Heart right ventricle (tissue), 16 donors: ENCODE results near the gene SELL. TPM values are rescaled to one million over a fixed set of nuclear protein-coding genes. Genes with fewer than 3 reads are reported as not detected.
"Not testable (repeated sequence)": the region's sequence is repeated elsewhere in the genome, so short reads cannot be mapped to it uniquely, and the experiment has no call there.

Experiments
- ATAC-seq, 8 donors: fragments of 200-7000 bp; cut with Tn5 transposase; one replicate each; pipeline ENCODE4 v1.9.1; 2020; ENCODE audit warnings: mild to moderate bottlenecking in 8 of 8, moderate library complexity in 8 of 8, moderate number of reproducible peaks in 1 of 8
- DNase-seq, 2 donors: peaks; one replicate each; pipeline ENCODE4 v3.0.0-alpha.2; 2020
- H3K27ac ChIP-seq, 10 donors: fragments of 200-600 bp; sonication (generic) in 2 of 10; one replicate each; pipeline versions ENCODE4 v1.5.0 to v1.8.0; 2020 to 2022; ENCODE audit warnings: mild to moderate bottlenecking in 3 of 10
- H3K27me3 ChIP-seq, 7 donors: fragments of 200-600 bp; one replicate each; pipeline ENCODE4 v1.8.0; 2021 to 2022; ENCODE audit warnings: mild to moderate bottlenecking in 2 of 7
- H3K36me3 ChIP-seq, 9 donors: fragments of 200-600 bp; sonication (generic) in 1 of 9; one replicate each; pipeline versions ENCODE4 v1.5.0 to v1.8.0; 2020 to 2022; ENCODE audit warnings: mild to moderate bottlenecking in 2 of 9
- H3K4me1 ChIP-seq, 9 donors: fragments of 200-600 bp; sonication (generic) in 1 of 9; one replicate each; pipeline versions ENCODE4 v1.5.0 to v1.8.0; 2020 to 2022; ENCODE audit warnings: mild to moderate bottlenecking in 4 of 9
- H3K4me3 ChIP-seq, 10 donors: fragments of 200-600 bp; sonication (generic) in 2 of 10; one replicate each; pipeline versions ENCODE4 v1.5.0 to v1.8.0; 2020 to 2022; ENCODE audit warnings: mild to moderate bottlenecking in 7 of 10, moderate library complexity in 2 of 10
- H3K9me3 ChIP-seq, 11 donors: fragments of 200-600 bp in 10 of 11; sonication (generic) in 2 of 11; one replicate each; pipeline versions ENCODE4 v1.5.0 to v1.8.0; 2013 to 2022; ENCODE audit warnings: mild to moderate bottlenecking in 2 of 11, control low read depth in 1 of 11, moderate library complexity in 1 of 11
- WGBS, 2 donors: extraction: QIAGEN DNeasy Blood & Tissue Kit; methylation state at CpG; one replicate each; pipeline ENCODE4 v1.1.7; 2013; ENCODE audit warnings: inconsistent platforms in 1 of 2; 5-methylcytosine and 5-hydroxymethylcytosine counted together
- intact Hi-C, 10 donors: fragments of 100-400 bp; cut with DNase I; formaldehyde crosslinking; loops; one replicate each; pipeline versions ENCODE4 v1.11.1 to v1.14.2; 2022
- polyA plus RNA-seq, 2 donors: library from polyadenylated mRNA; stranded (reverse); fragments of 200-250 nt; gene quantifications; one replicate each; pipeline ENCODE4 v1.2.3, GENCODE V29; 2013
- total RNA-seq, 10 donors: library from RNA; stranded (reverse); fragmentation: NEBNext Ultra II Directional in 3 of 10; extraction: Animal tissue kit (Norgen Biotek cat#: 25700) in 3 of 10; gene quantifications; one replicate each; pipeline versions ENCODE4 v1.2.1 to v1.2.4, GENCODE V29; 2021 to 2023
- TF ChIP-seq, protein P1 (sequence below), 9 donors: fragments of 200-600 bp; sonication (generic) in 2 of 9; IDR thresholded peaks; one replicate each; pipeline versions ENCODE4 v1.5.0 to v1.8.0; 2021 to 2022; ENCODE audit warnings: antibody characterized with exemption in 9 of 9, mild to moderate bottlenecking in 5 of 9, moderate library complexity in 1 of 9
- donor health status: Arrhythmogenic right ventricular cardiomyopathy.
- donor health status: ischemic (EF 13 %, LVEDD 7.1; RV severe dilation, severe dysfunction).
- donor health status: healthy with polysubstance abuse.
- donor health status: DM: no; HTN: yes; CAD: no.
- donor health status: DM: no; HTN: no; CAD: no.
- donor health status: ischemic (EF 25% LVEDD 6.9; RV normal size, moderate dysfunction).
- donor health status: ischemic (EF 25% LVEDD 5.7; RV mildly dilated, moderate dysfunction).
- donor health status: healthy.
- donor health status: DM: yes; HTN: yes; CAD: no.
- donor health status: Ischemic cardiomyopathy.
- donor health status: ischemic (EF 35%, LVEDD 5.7; RV mildly dilated, moderate dysfunction).
- donor health status: nonischemic (EF 11% LVEDD 7.7; RV severe dilation, severe dysfunction).
- donor health status: DM: yes; HTN: yes; CAD: no.
- donor health status: PGD.
- donor health status: ischemic (EF 29% LVEDD 5.4; RV normal size, mild dysfunction).
- donor health status: nonischemic (EF 23%, LVEDD 6.1; RV moderate dilation, normal function).

SELL gene
- total and polyA plus RNA-seq, 12 donors: 0.59 to 8.5 (median 1.6) TPM

DNA sequence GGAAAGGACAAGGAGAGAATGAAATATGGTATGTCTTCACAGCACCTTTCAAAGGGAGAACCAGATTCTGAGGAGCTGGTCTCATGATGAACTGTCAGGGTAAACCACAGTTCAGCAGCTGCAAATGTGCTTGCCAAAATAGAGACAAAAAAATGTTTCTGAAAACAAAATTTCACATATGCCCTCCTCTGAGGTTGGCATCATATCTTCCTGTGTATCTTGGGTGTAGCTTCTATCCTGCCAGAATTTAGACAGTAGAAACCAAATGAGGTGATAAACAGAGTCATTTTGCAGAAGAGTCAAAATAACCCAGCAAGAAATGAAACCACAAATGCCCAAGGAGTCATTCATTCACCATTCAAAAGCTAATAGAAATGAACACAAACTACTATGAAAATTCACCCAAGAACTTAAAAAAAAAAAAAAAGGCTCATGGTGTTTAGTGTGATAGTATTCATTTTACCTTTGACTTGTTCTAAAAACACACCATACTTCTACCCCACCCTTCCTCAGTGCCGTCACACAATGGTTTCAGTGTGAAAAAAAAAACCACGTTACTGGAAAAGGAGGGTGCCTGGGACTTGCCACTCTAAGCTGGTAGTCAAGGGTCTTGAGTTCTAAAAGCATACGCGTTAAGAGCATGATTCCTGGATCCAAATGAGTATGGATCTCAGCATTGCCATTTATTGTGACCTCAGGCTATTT lies 18.5 kb downstream of the SELL start:
- peak overlapping the region in 1 of 10 donors; percentile 67 for H3K27ac ChIP-seq
- intact Hi-C loops: no loop called here
- 77 to 80% methylated on average over 4 of the region's 4 CpGs for WGBS, 2 donors
- peaks cover 0 to 76% (median 0%) of the 10 kb centered on the region in 9 donors for H3K4me1 ChIP-seq
- no peak overlapping the region for H3K4me3 ChIP-seq
- H3K27me3 ChIP-seq: peaks cover 0 to 10% (median 0%) of the 10 kb centered on the region in 7 donors
- TF ChIP-seq, protein P1, sequence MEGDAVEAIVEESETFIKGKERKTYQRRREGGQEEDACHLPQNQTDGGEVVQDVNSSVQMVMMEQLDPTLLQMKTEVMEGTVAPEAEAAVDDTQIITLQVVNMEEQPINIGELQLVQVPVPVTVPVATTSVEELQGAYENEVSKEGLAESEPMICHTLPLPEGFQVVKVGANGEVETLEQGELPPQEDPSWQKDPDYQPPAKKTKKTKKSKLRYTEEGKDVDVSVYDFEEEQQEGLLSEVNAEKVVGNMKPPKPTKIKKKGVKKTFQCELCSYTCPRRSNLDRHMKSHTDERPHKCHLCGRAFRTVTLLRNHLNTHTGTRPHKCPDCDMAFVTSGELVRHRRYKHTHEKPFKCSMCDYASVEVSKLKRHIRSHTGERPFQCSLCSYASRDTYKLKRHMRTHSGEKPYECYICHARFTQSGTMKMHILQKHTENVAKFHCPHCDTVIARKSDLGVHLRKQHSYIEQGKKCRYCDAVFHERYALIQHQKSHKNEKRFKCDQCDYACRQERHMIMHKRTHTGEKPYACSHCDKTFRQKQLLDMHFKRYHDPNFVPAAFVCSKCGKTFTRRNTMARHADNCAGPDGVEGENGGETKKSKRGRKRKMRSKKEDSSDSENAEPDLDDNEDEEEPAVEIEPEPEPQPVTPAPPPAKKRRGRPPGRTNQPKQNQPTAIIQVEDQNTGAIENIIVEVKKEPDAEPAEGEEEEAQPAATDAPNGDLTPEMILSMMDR (IDR thresholded peaks at IDR 0.05): no peak
- ATAC-seq: no peak
- peaks cover 0 to 4% (median 0%) of the 10 kb centered on the region in 9 donors for H3K36me3 ChIP-seq
- no peaks in the 10 kb centered on the region for H3K9me3 ChIP-seq
- no peak for DNase-seq

DNA sequence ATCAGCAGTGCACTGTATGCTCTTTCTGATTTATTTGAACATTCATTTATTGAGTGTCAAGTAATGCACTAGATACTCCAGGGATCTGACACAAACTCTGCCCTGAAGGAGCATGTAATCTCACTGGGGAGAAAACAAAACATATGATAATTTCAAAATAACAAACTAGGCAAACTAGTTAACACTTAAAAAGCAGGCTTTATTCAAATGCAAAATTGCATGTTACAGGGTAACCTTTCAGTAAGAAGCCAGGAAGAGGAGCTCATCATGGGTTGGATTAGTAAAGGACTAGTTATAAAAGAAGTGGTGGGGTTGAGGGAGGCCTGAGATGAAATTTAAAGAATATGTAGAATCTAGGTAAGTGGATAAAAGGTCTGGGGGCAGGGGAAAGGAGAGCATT lies 20.9 kb downstream of the SELL start:
- Histone ChIP-seq H3K4me3 (no peak overlapping the region), H3K36me3 (peaks cover 0 to 4% (median 0%) of the 10 kb centered on the region in 9 donors), H3K27ac (no peak overlapping the region), H3K4me1 (peaks cover 0 to 53% (median 0%) of the 10 kb centered on the region in 9 donors), H3K9me3 (no peaks in the 10 kb centered on the region), H3K27me3 (peaks cover 0 to 13% (median 0%) of the 10 kb centered on the region in 7 donors)
- DNase-seq (no peak), ATAC-seq (no peak)
- intact Hi-C loops: no loop called here
- TF ChIP-seq, protein P1 (IDR thresholded peaks at IDR 0.05): no peak

DNA sequence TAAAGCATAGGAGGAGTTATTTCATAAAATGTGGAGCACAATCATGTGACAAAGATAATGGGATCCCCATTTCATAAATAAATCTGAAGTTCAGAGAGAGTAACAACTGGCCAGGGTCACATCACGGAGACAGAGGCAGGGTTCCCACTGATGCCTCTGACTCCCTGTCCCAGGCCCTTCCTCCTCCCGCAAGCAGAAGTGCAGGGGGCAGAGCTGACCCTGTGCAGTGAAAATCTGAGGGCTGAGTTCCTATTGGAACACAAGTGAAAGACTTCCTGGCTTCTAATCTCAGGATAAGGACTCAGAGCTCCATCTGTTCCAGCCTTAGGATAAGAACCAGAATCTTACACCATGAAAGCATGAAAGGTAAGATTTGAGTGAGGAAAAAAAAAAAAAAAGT lies 22.0 kb downstream of the SELL start:
- Histone ChIP-seq H3K27ac (no peak overlapping the region), H3K4me3 (no peak overlapping the region), H3K9me3 (no peaks in the 10 kb centered on the region), H3K27me3 (peaks cover 0 to 15% (median 0%) of the 10 kb centered on the region in 7 donors), H3K36me3 (peaks cover 0 to 4% (median 0%) of the 10 kb centered on the region in 9 donors), H3K4me1 (peaks cover 0 to 42% (median 0%) of the 10 kb centered on the region in 9 donors)
- ATAC-seq (no peak), DNase-seq (no peak)
- intact Hi-C loops: no loop called here
- WGBS, 2 donors: 54 to 58% methylated on average over 2 of the region's 2 CpGs
- TF ChIP-seq, protein P1 (IDR thresholded peaks at IDR 0.05): no peak

DNA sequence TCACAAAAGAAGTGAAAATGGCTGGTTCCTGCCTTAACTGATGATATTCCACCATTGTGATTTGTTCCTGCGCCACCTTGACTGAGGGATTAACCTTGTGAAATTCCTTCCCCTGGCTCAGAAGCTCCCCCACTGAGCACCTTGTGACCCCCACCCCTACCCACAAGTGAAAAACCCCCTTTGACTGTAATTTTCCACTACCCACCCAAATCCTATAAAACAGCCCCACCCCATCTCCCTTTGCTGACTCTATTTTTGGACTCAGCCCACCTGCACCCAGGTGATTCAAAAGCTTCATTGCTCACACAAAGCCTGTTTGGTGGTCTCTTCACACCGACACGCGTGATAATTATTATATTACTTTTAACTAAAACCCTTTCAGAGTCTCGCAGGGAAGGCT lies 23.0 kb downstream of the SELL start:
- H3K36me3 ChIP-seq, H3K27ac ChIP-seq, DNase-seq, H3K9me3 ChIP-seq, ATAC-seq, H3K4me3 ChIP-seq, intact Hi-C loops: not testable (repeated sequence)
- WGBS, 2 donors: 95 to 99% methylated on average over 5 of the region's 5 CpGs
- peaks cover 0 to 32% (median 0%) of the 10 kb centered on the region in 9 donors for H3K4me1 ChIP-seq
- peaks cover 0 to 23% (median 4%) of the 10 kb centered on the region in 7 donors for H3K27me3 ChIP-seq

DNA sequence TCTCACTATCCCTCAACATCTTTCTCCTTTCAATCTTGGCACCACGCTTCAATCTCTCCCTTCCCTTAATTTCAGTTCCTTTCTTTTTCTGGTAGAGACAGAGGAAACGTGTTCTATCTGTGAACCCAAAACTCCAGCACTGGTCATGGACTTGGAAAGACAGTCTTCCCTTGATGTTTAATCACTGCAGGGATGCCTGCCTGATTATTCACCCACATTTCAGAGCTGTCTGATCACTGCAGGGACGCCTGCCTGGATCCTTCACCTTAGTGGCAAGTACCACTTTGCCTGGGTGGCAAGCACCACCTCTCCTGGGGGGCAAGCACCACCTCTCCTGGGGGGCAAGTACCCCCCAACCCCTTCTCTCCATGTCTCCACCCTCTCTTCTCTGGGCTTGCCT lies 27.8 kb downstream of the SELL start:
- H3K4me1 ChIP-seq: peaks cover 0 to 10% (median 0%) of the 10 kb centered on the region in 9 donors
- 76% methylated on average over 3 of the region's 3 CpGs for WGBS, 2 donors
- peaks cover 0 to 53% (median 23%) of the 10 kb centered on the region in 7 donors for H3K27me3 ChIP-seq

DNA sequence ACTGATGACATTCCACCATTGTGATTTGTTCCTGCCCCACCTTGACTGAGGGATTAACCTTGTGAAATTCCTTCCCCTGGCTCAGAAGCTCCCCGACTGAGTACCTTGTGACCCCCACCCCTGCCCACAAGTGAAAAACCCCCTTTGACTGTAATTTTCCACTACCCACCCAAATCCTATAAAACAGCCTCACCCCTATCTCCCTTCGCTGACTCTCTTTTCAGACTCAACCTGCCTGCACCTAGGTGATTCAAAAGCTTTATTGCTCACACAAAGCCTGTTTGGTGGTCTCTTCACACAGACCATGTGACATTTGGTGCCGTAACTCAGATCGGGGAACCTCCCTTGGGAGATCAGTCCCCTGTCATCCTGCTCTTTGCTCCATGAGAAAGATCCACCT lies 28.3 kb downstream of the SELL start:
- H3K27ac ChIP-seq, H3K4me1 ChIP-seq, H3K4me3 ChIP-seq, DNase-seq, H3K9me3 ChIP-seq, intact Hi-C loops, H3K36me3 ChIP-seq, ATAC-seq: not testable (repeated sequence)
- peaks cover 0 to 53% (median 23%) of the 10 kb centered on the region in 7 donors for H3K27me3 ChIP-seq
- 71 to 80% methylated on average over 4 of the region's 4 CpGs for WGBS, 2 donors

More for the DNA sequence above, 27.8 kb downstream of the SELL start:
- no peaks in the 10 kb centered on the region for H3K36me3 ChIP-seq
- no peak for DNase-seq
- H3K27ac ChIP-seq: no peak overlapping the region
- intact Hi-C loops: no loop called here
- H3K9me3 ChIP-seq: no peaks in the 10 kb centered on the region
- H3K4me3 ChIP-seq: no peak overlapping the region
- ATAC-seq: no peak
- TF ChIP-seq, protein P1 (IDR thresholded peaks at IDR 0.05): no peak
